MM.1S (cell line): ENCODE measurements around the gene KANK4.

Source experiments
- DNase-seq: peaks from one replicate; pipeline ENCODE4 v3.0.0-alpha.2; 2015
- H2AFZ ChIP-seq: fragments of 300-600 bp; sonication (generic); 2 replicates; pipeline ENCODE4 v1.6.0; 2016; ENCODE audit warnings: antibody characterized with exemption, low read length
- H3F3A ChIP-seq: fragments of 300-600 bp; sonication (generic); 2 replicates; pipeline ENCODE4 v1.6.1; 2016; ENCODE audit warnings: mild to moderate bottlenecking, antibody characterized with exemption, low read length, moderate library complexity, mixed read lengths; ENCODE audit not compliant: insufficient read depth
- H3K27ac ChIP-seq: fragments of 300-600 bp; sonication (generic); 2 replicates; pipeline ENCODE4 v1.5.1; 2016; ENCODE audit warnings: mild to moderate bottlenecking, low read length
- H3K27me3 ChIP-seq: fragments of 300-600 bp; sonication (generic); replicated peaks from 2 replicates; pipeline ENCODE4 v1.6.0; 2016; ENCODE audit warnings: low read length; ENCODE audit not compliant: insufficient read depth
- H3K36me3 ChIP-seq: fragments of 300-600 bp; sonication (generic); replicated peaks from 2 replicates; pipeline ENCODE4 v1.6.1; 2016; ENCODE audit warnings: mild to moderate bottlenecking, low read length, mixed read lengths; ENCODE audit not compliant: insufficient read depth
- H3K4me1 ChIP-seq: fragments of 300-600 bp; sonication (generic); 2 replicates; pipeline ENCODE4 v1.6.1; 2016; ENCODE audit warnings: low read length, mixed read lengths
- H3K4me2 ChIP-seq: fragments of 300-600 bp; sonication (generic); 2 replicates; pipeline ENCODE4 v1.6.0; 2016; ENCODE audit warnings: low read depth, low read length
- H3K4me3 ChIP-seq: fragments of 300-600 bp; sonication (generic); 2 replicates; pipeline ENCODE4 v1.5.1; 2016; ENCODE audit warnings: low read length, mixed read lengths
- H3K79me2 ChIP-seq: fragments of 300-600 bp; sonication (generic); 2 replicates; pipeline ENCODE4 v1.6.1; 2016; ENCODE audit warnings: mixed run types, low read length, mixed read lengths
- H3K9ac ChIP-seq: fragments of 300-600 bp; sonication (generic); 2 replicates; pipeline ENCODE4 v1.6.1; 2016; ENCODE audit warnings: low read length, mixed read lengths
- H3K9me2 ChIP-seq: fragments of 300-600 bp; sonication (generic); replicated peaks from 2 replicates; pipeline ENCODE4 v1.6.1; 2016; ENCODE audit warnings: mild to moderate bottlenecking, low read length, mixed read lengths; ENCODE audit not compliant: insufficient read depth
- H3K9me3 ChIP-seq: fragments of 300-600 bp; sonication (generic); replicated peaks from 2 replicates; pipeline ENCODE4 v1.6.1; 2016; ENCODE audit warnings: mild to moderate bottlenecking, low read length, mixed read lengths; ENCODE audit not compliant: insufficient read depth
- H4K20me1 ChIP-seq: fragments of 300-600 bp; sonication (generic); 2 replicates; pipeline ENCODE4 v1.6.1; 2016; ENCODE audit warnings: mild to moderate bottlenecking, low read length, moderate library complexity, mixed read lengths; ENCODE audit not compliant: insufficient read depth
- EZH2 ChIP-seq: fragments of 300-600 bp; sonication (generic); optimal IDR thresholded peaks from 2 replicates; pipeline ENCODE3; 2017; ENCODE audit warnings: low read depth, mild to moderate bottlenecking, antibody characterized with exemption, low read length, mixed read lengths
- EZH2phosphoT487 ChIP-seq: fragments of 300-600 bp; sonication (generic); IDR thresholded peaks from 2 replicates; pipeline ENCODE4 v1.6.1; 2018; ENCODE audit warnings: antibody characterized with exemption, low read length
- TF ChIP-seq, protein P1 (sequence below): fragments of 300-600 bp; sonication (generic); IDR thresholded peaks from 2 replicates; pipeline ENCODE4 v1.5.1; 2016; ENCODE audit warnings: antibody characterized with exemption, low read length, mixed read lengths

The KANK4 gene

GRCh38 chr1:62187548-62187947 lies 131.7 kb downstream of the KANK4 start:
- H3K9ac ChIP-seq: no peak overlapping the region
- TF ChIP-seq EZH2: no peak
- TF ChIP-seq, protein P1, sequence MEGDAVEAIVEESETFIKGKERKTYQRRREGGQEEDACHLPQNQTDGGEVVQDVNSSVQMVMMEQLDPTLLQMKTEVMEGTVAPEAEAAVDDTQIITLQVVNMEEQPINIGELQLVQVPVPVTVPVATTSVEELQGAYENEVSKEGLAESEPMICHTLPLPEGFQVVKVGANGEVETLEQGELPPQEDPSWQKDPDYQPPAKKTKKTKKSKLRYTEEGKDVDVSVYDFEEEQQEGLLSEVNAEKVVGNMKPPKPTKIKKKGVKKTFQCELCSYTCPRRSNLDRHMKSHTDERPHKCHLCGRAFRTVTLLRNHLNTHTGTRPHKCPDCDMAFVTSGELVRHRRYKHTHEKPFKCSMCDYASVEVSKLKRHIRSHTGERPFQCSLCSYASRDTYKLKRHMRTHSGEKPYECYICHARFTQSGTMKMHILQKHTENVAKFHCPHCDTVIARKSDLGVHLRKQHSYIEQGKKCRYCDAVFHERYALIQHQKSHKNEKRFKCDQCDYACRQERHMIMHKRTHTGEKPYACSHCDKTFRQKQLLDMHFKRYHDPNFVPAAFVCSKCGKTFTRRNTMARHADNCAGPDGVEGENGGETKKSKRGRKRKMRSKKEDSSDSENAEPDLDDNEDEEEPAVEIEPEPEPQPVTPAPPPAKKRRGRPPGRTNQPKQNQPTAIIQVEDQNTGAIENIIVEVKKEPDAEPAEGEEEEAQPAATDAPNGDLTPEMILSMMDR: no peak
- TF ChIP-seq EZH2phosphoT487: no peak

More at GRCh38 chr1:62187548-62187947, 131.7 kb downstream of the KANK4 start:
- Histone ChIP-seq H3K4me3 (no peak overlapping the region), H3K4me2 (no peak overlapping the region), H3K79me2 (no peaks in the 10 kb centered on the region), H3K27me3 (no peaks in the 10 kb centered on the region), H3K4me1 (no peaks in the 10 kb centered on the region), H3K9me2 (no peaks in the 10 kb centered on the region), H3K36me3 (no peaks in the 10 kb centered on the region), H3K9me3 (no peaks in the 10 kb centered on the region), H3K27ac (no peak overlapping the region), H3F3A (no peaks in the 10 kb centered on the region), H4K20me1 (no peaks in the 10 kb centered on the region), H2AFZ (no peak overlapping the region)
- no peak for DNase-seq
